GM12878 (cell line): Measurements from ENCODE around the gene HNRNPA0. TPM values are rescaled to one million over a fixed set of nuclear protein-coding genes. Genes with fewer than 3 reads are reported as not detected.
A peak's percentile ranks its signal among the peaks of the same experiment; 100 is the strongest.

Experiments used
- BACH1 ChIP-seq: fragments of 450-650 bp; IDR thresholded peaks from 2 replicates; pipeline ENCODE4 v1.6.1; 2017; ENCODE audit warnings: mild to moderate bottlenecking, borderline replicate concordance
- CBX5 ChIP-seq: sonication (generic); IDR thresholded peaks from 2 replicates; pipeline ENCODE4 v1.6.1; 2016; ENCODE audit warnings: low read depth, moderate library complexity, mild to moderate bottlenecking, inconsistent platforms
- CHD4 ChIP-seq: fragments of 200-600 bp; sonication (generic); IDR thresholded peaks from 2 replicates; pipeline ENCODE4 v1.6.1; 2016; ENCODE audit warnings: mild to moderate bottlenecking
- E4F1 ChIP-seq: fragments of 450-650 bp; IDR thresholded peaks from 2 replicates; pipeline ENCODE4 v1.6.1; 2018; ENCODE audit warnings: borderline replicate concordance, mild to moderate bottlenecking; ENCODE audit not compliant: partially characterized antibody
- EED ChIP-seq: sonication (generic); IDR thresholded peaks from 2 replicates; pipeline ENCODE4 v1.6.1; 2016; ENCODE audit warnings: antibody characterized with exemption, low read depth
- EGR1 ChIP-seq, 2 experiments: IDR thresholded peaks; 1 replicate in 1 of 2; 2 replicates in 1 of 2; pipeline ENCODE4 v1.6.1; 2011 to 2012; ENCODE audit warnings: low read depth in 2 of 2, low read length in 2 of 2, borderline replicate concordance in 1 of 2, mild to moderate bottlenecking in 1 of 2, moderate library complexity in 1 of 2
- FOS ChIP-seq: IDR thresholded peaks from 3 replicates; pipeline ENCODE4 v1.6.1; 2011; ENCODE audit warnings: borderline replicate concordance; ENCODE audit not compliant: insufficient read length; ENCODE audit errors: extremely low read depth
- IRF4 ChIP-seq: IDR thresholded peaks from 2 replicates; pipeline ENCODE4 v1.6.1; 2011; ENCODE audit warnings: low read depth, low read length
- KLF5 ChIP-seq: fragments of 450-650 bp; IDR thresholded peaks from 2 replicates; pipeline ENCODE4 v1.6.1; 2014; ENCODE audit warnings: mild to moderate bottlenecking; ENCODE audit not compliant: partially characterized antibody
- MLLT1 ChIP-seq: fragments of 450-650 bp; IDR thresholded peaks from 2 replicates; pipeline ENCODE4 v1.6.1; 2016; ENCODE audit warnings: mild to moderate bottlenecking
- MTA2 ChIP-seq: fragments of 450-650 bp; IDR thresholded peaks from 2 replicates; pipeline ENCODE4 v1.6.1; 2016; ENCODE audit warnings: low read depth, mild to moderate bottlenecking, moderate library complexity
- PKNOX1 ChIP-seq: fragments of 450-650 bp; IDR thresholded peaks from 2 replicates; pipeline ENCODE4 v1.6.1; 2016; ENCODE audit warnings: mild to moderate bottlenecking
- POU2F2 ChIP-seq: IDR thresholded peaks from 3 replicates; pipeline ENCODE4 v1.6.1; 2011; ENCODE audit warnings: low read depth, mild to moderate bottlenecking, low read length, borderline replicate concordance
- RAD21 ChIP-seq: IDR thresholded peaks from 2 replicates; pipeline ENCODE4 v1.6.1; 2011; ENCODE audit warnings: mild to moderate bottlenecking, low read depth, low read length, moderate library complexity; ENCODE audit not compliant: insufficient read depth
- RCOR1 ChIP-seq: conservative IDR thresholded peaks from 2 replicates; pipeline ENCODE4 v1.6.1; 2012; ENCODE audit warnings: low read depth, low read length, improper control_type of control experiment
- RELA ChIP-seq: fragments of 450-650 bp; IDR thresholded peaks from 2 replicates; pipeline ENCODE4 v1.8.0; 2014; ENCODE audit warnings: borderline replicate concordance; ENCODE audit not compliant: partially characterized antibody
- SMAD1 ChIP-seq: fragments of 450-650 bp; IDR thresholded peaks from 2 replicates; pipeline ENCODE4 v1.6.1; 2018; ENCODE audit warnings: mild to moderate bottlenecking, low read depth; ENCODE audit not compliant: partially characterized antibody
- SMC3 ChIP-seq: IDR thresholded peaks from 2 replicates; pipeline ENCODE4 v1.6.1; 2011; ENCODE audit warnings: low read length, improper control_type of control experiment, borderline replicate concordance
- SP1 ChIP-seq: IDR thresholded peaks from one replicate; pipeline ENCODE4 v1.6.1; 2011; ENCODE audit warnings: low read depth, low read length
- SRF ChIP-seq, 2 experiments: IDR thresholded peaks; 2 replicates each; pipeline ENCODE4 v1.6.1; 2011; ENCODE audit warnings: low read depth in 2 of 2, low read length in 2 of 2, mild to moderate bottlenecking in 1 of 2, moderate library complexity in 1 of 2
- SUZ12 ChIP-seq: fragments of 200-600 bp; sonication (generic); IDR thresholded peaks from one replicate; pipeline ENCODE4 v1.6.1; 2018; ENCODE audit warnings: antibody characterized with exemption, mild to moderate bottlenecking; ENCODE audit not compliant: unreplicated experiment
- TARDBP ChIP-seq: IDR thresholded peaks from 2 replicates; pipeline ENCODE4 v1.6.1; 2016; ENCODE audit warnings: borderline replicate concordance
- TBL1XR1 ChIP-seq: IDR thresholded peaks from 2 replicates; pipeline ENCODE4 v1.6.1; 2012; ENCODE audit warnings: low read depth, low read length, improper control_type of control experiment
- TCF7 ChIP-seq: IDR thresholded peaks from 2 replicates; pipeline ENCODE4 v1.6.1; 2014; ENCODE audit warnings: antibody characterized with exemption, borderline replicate concordance
- YBX1 ChIP-seq: fragments of 450-650 bp; IDR thresholded peaks from 2 replicates; pipeline ENCODE4 v1.6.1; 2016; ENCODE audit warnings: antibody characterized with exemption
- YY1 ChIP-seq: IDR thresholded peaks from 2 replicates; pipeline ENCODE4 v1.6.1; 2011; ENCODE audit warnings: low read depth, mild to moderate bottlenecking, low read length
- ZNF207 ChIP-seq: fragments of 450-650 bp; IDR thresholded peaks from 2 replicates; pipeline ENCODE4 v1.6.1; 2014; ENCODE audit warnings: antibody characterized with exemption, mild to moderate bottlenecking, borderline replicate concordance
- ZNF274 ChIP-seq: IDR thresholded peaks from one replicate; pipeline ENCODE4 v1.8.0; 2011; ENCODE audit not compliant: insufficient read length, insufficient read depth
- polyA plus RNA-seq, 11 experiments: library from polyadenylated mRNA; depleted of rRNA in 4 of 11; unstranded in 6 of 11; stranded (reverse) in 5 of 11; fragments of >200 nt; fragmentation: Nextera tagmentation in 4 of 11; fragmentation: Illumina TruSeq in 1 of 11; extraction: Ambion mirVana in 4 of 11; extraction: Trizol in 1 of 11; gene quantifications; 1 replicate in 1 of 11; 2 replicates in 10 of 11; pipeline versions ENCODE4 v1.2.1 to v1.2.3, GENCODE V29; 2011 to 2016; ENCODE audit warnings: inconsistent platforms in 2 of 11, missing spikeins in 2 of 11, low read depth in 1 of 11
- total RNA-seq, 4 experiments: library from RNA; depleted of rRNA in 3 of 4; stranded (reverse); fragments of >200 nt in 3 of 4; fragmentation: Illumina TruSeq in 1 of 4; extraction: Trizol in 1 of 4; gene quantifications; 2 replicates each; pipeline versions ENCODE4 v1.2.1 to v1.2.3, GENCODE V29; 2013 to 2021

Gene HNRNPA0
- total and polyA plus RNA-seq, 10 of the 15 experiments (the other 5 are each of a cell fraction or from before 2014, with no cell fraction given): 6.3 to 45.0 (median 12.5) TPM

- no peak for TF ChIP-seq SUZ12
- TF ChIP-seq YY1: peak; percentile 54; the same call in 1 of the 2 replicates
- TF ChIP-seq SMC3: no peak
- peak; percentile 70 for TF ChIP-seq KLF5
- TF ChIP-seq RELA: peak; percentile 79
- peak; percentile 93 for TF ChIP-seq ZNF207
- peak; percentile 87 for TF ChIP-seq E4F1
- peak; percentile 65; the same call in 2 of the 3 replicates for TF ChIP-seq POU2F2
- no peak for TF ChIP-seq FOS
- TF ChIP-seq PKNOX1: peak; percentile 99
- no peak for TF ChIP-seq SRF (IDR thresholded peaks at IDR 0.05; ENCODE audit: low read depth in 2 of 2, low read length in 2 of 2)
- TF ChIP-seq YBX1: no peak
- TF ChIP-seq CBX5: no peak; the same call in 1 of the 2 replicates
- TF ChIP-seq RAD21: no peak
- TF ChIP-seq EGR1 (IDR thresholded peaks at IDR 0.05; ENCODE audit: borderline replicate concordance in 1 of 2, low read depth in 2 of 2, low read length in 2 of 2): peak; percentile 15 to 93
- 0 out of 2 replicates have a peak, but pooled peaks have one; percentile 44 for TF ChIP-seq RCOR1
- TF ChIP-seq EED: peak; percentile 84
- peak; percentile 73 for TF ChIP-seq SMAD1
- TF ChIP-seq SP1: peak; percentile 78
- peak; percentile 73; the same call in 1 of the 2 replicates for TF ChIP-seq BACH1
- TF ChIP-seq TBL1XR1: no peak
- TF ChIP-seq TCF7: no peak
- peak; percentile 45; the same call in 1 of the 2 replicates for TF ChIP-seq MTA2
- peak; percentile 71; the same call in 1 of the 2 replicates for TF ChIP-seq IRF4
- no peak for TF ChIP-seq TARDBP
- no peak for TF ChIP-seq CHD4
- TF ChIP-seq MLLT1: peak; percentile 92
- TF ChIP-seq ZNF274: no peak
Measured at GRCh38 chr5:137754188-137754960, at the start of gene HNRNPA0 (continued).
